Retina (tissue), 1 donor: ENCODE results near the gene C12orf60.
"Not testable (repeated sequence)": the region's sequence is repeated elsewhere in the genome, so short reads cannot be mapped to it uniquely, and the experiment has no call there.

Experiments used
- DNase-seq: peaks from one replicate; pipeline ENCODE4 v3.0.0-alpha.2; 2016

C12orf60 gene, protein sequence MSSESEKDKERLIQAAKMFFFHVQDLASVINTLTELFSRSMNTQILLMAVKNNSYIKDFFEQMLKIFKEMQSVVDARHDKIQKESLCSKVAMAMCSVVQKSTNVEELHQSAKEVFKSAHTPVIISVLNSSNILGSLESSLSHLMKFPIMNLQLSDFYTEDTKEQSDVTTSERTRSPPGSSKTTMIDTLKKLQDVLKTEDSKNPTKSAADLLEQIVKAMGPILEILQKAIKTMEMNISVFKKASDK

DNA sequence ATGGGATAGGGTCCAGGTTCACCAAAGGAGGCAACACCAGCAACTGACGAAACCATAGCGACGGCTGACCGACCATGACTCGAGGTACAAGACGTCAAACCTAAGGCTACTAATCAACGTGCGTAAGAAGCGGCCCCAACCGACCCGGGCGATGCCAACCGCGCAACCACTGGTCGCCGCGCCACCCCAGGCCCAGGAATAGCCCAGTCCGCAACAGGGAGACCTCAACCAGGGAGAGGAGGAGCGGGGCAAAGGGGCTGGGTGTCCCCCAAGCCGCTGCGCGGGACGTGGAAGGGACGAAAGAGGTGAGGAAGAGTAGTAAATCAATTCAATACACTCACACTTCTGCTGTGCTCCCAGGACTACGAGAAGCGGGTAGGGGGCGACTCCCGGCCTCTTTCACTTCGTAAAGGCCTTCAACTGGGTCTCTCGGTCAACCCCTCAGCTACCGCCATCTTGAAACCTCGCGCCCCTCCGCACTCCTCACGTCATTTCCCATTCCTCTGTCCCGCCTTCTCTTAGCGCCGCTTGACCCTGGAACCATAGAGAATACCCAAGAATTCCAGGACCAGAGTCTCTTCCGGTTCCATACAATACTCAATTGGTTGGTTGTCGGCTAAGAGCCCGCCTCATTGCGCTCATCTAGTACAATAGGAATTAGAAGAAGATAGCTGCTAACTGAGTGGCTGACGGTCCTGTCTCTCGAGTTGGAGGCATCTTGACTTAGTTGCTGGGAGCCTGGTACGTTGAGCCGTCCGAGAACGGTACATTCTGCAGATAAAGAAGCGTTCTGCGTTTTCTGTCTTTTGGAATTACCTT, at the start of gene C12orf60, which contains the start of gene WBP11:
TSS of gene C12orf60 (plus strand) at position 660 of the 819 bp plus-strand sequence. CDS start 19,266 bp downstream, outside the sequence.
TSS of gene WBP11 (minus strand) at position 468 of the 819 bp plus-strand sequence. CDS start 2,095 bp downstream, outside the sequence.
- peak; percentile 96 for DNase-seq

DNA sequence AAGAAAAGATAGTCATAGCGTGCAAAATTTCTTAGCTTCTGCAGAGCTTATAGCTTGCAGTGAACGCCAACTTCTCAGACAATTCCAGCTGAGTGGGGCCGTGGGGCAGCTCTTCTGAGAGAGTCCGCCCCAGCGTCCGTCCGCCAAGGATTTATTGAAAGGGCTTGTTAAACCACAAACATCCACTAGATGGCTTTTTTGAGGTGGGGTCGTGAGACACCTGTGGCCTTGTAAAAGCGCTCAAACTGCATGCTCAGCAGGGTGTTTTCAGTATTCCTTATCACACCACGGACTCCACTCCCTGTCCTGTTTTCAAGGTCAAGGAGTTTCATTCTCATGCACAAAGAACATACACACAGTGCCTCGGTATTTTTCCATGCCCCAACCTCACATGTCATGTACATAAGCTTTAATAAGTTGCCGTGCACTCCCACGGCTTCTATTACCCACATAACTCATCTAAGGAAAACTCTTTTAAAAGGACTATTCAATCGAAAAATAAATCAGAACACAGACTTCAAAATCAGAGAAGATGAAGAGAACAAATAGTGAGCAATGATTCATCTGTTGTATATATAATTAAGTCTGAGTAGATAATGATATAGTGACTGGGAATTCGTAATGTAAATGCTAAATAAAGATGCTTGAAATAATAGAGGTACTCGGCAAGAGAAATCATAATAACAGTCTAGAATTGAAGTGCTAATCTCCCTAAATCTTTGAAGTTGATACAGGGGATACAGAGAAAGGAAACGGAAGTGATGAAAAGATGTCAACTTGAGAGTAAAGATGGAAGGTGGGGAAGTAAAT, 46.9 kb upstream of the C12orf60 start:
- peak; percentile 16 for DNase-seq

DNA sequence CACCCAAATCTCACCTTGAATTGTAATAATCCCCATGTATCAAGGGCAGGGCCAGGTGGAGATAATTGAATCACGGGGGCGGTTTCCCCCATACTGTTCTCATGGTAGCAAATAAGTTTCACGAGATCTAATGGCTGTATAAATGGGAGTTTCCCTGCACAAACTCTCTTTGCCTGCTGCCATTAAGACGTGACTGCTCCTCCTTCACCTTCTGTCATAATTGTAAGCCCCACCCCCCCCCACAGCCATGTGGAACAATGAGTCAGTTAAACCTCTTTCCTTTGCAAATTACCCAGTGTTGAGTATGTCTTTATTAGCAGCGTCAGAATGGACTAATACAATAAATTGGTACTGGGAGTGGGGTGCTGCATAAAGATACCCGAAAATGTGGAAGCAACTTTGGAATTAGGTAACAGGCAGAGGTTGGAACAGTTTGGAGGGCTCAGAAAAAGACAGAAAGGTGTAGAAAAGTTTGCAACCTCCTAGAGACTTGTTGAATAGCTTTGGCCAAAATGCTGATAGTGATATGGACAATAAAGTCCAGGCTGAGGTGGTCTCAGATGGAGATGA, 43.7 kb upstream of the C12orf60 start:
- DNase-seq, result not testable (repeated sequence)

DNA sequence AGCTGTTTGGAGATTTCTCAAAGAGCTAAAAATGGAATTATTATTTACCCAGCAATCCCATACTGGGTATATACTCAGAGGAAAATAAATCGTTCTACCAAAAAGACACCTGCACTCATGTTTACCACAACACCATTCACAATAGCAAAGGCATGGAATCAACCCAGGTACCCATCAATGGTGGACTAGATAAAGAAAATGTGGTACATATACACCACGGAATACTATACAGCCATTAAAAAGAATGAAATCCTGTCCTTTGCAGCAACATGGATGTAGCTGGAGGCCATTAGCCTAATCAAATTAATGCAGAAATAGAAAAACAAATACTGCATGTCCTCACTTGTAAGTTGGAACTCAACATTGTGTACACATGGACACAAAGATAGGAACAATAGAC, 38.1 kb upstream of the C12orf60 start:
- no peak for DNase-seq

DNA sequence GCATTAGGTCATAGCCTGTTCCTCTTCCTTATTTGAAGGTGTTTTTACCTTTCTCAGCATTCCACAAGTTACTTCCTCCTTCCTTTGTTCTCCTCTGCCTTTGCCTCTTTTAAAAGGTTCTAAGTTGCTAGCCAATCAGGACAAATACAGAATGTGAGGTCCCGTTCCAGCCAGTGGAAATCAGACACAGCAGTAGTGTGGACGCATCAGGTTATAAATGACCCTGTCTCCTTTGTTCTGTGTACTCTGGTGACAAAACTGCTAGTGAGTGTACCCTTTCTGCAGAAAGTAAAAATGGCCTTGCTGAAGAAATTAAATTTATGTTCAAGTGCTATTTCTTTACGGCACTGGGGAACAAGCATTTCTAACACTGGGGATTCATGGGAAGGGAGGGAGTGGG, 37.5 kb upstream of the C12orf60 start:
- DNase-seq, result not testable (repeated sequence)

DNA sequence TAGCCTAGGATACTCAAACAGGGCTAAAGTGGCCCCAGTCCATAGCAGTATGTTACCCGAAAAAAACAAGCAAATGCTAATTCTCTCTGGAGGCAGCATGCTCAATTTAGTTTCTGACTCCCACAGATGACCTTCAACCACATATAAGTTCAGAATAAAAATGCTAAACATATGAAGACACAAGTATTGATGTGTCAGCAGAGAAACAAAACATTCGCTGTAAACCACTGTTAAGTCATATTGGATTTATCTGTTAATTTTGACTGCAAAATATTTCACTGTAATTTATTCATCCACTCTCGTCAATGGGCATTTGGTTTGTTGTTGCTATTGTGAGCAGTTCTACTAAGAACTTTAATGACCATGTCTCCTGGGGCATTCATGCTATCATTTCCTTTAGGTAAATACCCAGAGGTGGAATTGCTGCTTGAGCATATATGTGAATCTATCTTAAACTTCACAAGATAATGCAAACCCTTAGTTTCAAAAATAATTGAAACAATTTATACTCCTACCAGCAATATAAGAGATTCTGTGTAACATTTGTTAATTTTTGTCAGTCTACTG, 36.7 kb upstream of the C12orf60 start:
- DNase-seq, result no peak

DNA sequence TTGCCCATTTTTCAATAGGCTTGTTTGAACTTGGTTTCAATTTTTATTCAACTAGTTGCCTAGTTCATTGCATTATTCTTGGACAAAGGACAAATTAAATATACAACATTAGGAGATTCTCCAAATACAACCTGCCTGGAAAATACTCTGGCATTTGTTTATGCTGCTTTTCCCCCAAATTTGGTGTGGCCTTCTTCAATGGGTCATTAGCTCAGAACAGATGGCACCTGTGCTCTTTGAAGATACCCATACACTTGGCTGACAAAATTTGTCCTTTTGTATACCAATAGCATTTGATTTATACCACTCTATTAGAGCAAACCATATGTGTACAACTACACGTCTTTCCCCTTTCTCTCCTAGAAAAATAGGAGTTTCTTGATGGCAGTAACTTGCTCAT, 35.9 kb upstream of the C12orf60 start:
- no peak for DNase-seq

DNA sequence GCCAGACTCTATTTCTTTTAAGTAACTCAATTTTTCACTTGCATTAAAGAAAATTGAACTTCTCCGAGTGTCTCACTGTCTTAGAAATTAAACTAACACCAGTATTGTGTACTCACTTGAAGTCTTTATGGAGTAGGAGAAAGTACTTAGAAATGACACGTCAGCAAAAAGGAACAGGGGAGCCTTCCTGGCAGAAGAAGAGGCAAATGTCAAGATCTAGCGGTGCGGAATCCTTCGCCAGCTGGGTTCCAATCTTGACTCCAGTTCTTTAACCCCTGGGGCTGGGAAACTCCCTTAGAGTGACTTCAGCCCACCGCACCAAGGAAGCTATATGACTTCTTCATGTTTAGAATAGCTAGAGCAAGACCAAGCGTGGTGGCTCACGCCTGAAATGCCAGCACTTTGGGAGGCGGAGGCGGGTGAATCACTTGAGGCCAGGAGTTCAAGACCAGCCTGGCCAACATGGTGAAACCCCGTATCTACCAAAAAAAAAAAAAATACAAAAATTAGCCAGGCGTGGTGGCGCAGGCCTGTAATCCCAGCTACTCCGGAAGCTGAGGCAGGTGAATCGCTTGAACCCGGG, 34.6 kb upstream of the C12orf60 start:
- peak; percentile 28 for DNase-seq

DNA sequence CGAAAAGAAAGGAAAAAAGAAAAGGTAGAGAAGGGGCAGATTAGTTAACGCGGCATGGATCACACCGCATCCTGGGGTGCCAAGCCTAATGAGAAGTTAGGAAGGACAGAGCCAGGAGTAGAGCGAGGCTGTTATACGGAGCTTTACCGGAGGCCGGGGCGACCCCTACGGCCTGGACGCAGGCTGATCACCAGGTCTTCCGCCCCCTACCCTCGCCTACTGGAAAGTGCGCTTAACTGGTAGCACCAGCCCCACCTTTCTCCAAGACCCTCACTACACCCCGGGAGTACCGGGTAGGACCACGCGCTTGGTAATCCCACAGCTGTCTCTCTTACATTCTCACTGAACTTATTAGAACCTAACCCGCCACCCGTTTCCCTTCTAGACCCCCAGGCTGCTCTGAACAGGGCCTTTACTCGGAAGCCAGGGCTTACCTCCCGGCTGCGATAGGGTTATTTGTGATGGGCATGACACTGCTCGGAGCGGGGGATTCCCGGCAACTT, 34.0 kb upstream of the C12orf60 start:
- peak; percentile 85 for DNase-seq

DNA sequence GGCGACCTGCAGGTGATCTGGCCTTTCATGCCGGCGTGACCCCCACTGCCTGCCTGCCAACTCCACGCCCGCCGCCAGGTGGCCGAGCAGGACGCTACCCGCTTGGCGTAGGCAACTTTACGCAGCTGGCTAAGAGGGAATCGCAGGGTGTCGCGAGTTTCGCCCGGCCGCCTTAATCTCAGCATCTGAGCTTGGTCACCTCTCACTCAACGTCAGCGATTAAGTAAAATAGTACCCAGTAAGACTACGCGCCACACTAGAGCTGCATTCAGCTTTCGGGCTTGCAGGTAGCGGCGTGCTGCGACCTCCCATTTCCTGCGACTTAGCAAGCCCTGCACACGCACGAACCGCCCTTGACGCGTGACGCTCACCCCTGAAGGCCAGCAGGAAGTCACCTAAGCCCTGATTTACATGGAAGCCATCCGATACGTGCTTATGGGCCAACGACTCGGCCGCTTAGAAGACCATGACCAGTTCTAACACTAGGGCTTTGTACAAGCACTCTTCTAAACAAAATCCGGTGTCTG, 33.4 kb upstream of the C12orf60 start:
- DNase-seq, result peak; percentile 93

DNA sequence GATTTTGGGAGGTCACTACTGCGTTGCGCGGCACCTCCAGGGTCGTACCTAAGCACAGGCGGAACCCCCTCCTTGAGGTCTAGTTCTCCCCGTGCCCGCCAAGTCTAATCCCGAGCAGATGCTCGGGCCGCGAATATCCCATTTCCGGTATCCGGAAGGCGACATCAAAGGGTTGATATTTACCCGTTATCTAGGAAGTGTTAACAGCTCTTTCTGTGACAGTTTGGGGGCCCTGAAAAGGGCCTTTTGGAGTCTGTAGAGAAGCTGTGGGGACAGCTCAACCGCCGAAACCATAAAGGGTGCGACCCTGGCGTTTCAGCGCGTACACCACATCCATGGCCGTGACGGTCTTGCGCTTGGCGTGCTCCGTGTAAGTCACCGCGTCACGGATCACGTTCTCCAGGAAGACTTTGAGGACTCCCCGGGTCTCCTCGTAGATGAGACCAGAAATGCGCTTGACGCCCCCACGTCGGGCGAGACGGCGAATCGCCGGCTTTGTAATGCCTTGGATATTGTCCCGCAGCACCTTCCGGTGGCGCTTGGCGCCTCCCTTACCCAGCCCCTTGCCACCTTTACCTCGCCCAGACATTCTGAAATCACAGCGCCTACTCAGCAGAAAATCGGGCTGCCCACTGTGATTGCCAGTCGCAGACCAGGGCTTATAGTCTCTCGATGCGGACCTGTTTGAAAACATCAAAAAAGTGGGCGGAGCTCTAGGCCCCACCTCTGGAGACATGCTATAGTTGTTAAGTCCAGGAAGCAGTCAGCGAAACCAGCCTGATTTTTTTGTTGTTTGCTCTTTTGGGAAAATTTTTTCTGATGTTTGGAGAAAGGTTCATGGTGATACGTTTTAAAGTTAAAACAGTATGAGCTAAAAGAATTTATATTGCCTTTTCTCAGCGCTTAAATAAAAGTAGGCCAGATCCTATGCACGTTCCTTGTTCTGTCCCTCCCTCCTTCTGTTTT, 32.7 kb upstream of the C12orf60 start:
- peak; percentile 96 for DNase-seq

DNA sequence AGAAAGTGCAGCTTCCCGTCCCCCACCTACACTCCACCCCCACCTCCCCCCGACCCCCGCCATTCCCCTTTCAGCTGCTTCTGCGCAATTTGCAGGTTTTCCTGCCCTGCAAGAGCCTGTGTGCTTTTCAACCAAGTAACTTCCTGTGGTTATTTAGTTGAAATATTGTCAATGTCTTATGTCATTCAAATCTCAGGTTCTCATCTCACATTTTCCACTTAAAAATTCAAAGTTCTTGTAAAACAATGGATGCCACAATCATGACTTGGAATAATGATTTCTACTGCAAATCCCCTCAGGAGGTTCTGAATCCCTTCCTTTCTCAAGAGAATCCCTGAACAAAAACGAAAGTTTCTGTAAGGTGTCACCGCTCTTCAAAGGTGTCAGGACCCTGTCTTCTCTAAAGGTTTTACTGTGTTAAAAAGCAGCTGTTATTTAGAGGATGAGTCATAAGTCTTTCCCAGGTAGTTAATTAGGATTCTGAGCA, 31.8 kb upstream of the C12orf60 start:
- DNase-seq, result peak; percentile 12

DNA sequence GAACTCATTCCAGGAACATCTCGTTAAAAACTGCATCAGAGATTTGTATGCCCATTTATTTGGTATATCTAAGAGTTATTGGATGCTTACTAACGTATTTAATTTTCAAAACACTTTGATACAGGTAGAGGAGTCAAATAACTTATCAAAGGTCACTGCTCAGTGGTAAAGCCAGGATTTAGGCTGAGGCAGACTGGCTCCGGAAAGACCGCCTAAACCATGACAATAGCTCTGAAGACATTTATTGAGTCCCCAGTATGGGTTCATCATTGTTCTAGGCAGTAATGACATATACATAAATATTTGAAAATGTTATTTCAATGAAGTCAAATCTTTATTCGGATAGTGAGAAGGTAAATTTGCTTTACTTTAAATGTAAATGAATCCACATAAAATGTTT, 30.5 kb upstream of the C12orf60 start:
- no peak for DNase-seq

DNA sequence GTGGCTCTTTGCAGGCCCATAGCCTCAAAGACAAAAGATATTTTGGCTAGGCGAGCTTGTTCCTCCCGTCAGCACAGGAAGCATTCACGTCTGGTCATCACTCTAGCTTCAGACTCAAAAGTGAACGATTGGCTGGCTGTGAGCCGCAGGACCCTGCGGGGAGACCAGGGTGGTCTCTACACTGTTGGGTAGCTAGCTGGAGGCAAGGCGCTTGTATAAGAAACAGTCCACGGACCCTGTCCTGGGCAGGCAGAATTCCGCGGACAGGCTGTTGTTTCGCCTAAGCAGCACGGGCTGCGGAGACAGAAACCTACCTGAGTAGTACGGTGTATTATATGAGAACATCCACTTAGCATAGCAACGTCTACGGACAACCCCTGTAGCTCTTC, 29.8 kb upstream of the C12orf60 start:
- no peak for DNase-seq

DNA sequence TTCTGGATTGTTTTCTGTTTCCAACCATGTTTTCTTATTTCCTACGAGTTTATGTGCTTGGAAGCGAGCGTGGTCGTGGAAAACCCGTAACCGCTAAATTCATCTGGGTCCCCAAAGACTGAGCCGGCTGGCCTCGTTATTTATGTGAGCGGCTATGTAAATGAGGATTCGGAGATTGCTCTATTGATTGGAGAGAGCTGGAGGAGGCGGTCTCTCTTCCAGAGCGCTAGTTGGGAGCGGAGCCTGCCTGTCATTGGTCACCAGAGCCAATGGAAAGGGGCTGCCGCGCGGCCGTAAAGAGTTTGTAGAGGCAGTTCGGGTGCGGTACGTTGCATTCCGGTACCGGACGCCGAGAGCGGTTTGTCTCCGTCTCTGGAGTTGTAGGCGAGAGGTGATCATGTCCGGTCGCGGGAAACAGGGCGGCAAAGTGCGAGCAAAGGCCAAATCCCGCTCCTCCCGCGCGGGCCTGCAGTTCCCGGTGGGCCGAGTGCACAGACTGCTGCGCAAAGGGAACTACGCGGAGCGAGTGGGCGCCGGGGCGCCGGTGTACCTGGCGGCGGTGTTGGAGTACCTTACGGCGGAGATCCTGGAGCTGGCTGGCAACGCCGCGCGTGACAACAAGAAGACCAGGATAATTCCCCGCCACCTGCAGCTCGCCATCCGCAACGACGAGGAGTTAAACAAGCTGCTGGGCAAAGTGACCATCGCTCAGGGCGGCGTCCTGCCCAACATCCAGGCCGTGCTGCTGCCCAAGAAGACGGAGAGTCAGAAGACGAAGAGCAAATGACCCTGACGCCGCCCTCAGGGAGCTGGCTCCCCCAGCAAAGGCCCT, 29.2 kb upstream of the C12orf60 start:
- peak; percentile 95 for DNase-seq

DNA sequence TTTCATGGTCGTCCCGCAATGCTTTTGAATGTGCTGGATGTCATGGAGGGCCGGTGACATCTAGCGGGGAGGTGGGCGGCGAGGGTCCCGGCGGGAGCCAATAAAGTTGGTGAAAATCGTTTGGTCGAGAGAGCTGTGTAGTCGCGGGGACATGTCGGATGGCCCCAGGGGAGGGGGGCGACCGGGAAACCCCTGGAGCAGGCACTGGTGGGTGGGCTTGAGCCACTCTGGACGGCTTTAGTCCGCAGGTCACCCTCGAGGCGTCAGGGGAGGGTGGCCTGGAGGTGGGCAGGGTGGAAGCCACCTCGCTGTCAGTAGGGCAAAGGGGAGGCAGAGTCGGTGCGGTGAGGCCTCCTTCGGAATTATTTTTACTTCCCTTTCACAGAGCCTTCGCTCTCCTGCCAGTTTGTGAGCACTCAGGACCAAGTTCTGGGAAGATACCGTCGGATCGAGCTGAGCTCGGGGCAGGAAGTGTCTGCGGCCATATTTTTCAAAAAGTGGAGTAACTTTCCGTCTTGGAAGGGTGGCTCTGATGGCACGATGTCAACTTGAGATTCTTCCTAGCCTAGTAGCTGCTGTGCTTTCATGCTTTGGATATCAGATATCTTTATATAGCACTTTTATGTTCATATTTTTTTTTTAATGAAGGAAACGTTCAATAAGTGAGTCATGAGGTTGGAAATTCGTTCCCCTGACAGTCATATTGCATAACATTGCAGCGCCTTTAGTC, 28.4 kb upstream of the C12orf60 start:
- DNase-seq, result no peak

DNA sequence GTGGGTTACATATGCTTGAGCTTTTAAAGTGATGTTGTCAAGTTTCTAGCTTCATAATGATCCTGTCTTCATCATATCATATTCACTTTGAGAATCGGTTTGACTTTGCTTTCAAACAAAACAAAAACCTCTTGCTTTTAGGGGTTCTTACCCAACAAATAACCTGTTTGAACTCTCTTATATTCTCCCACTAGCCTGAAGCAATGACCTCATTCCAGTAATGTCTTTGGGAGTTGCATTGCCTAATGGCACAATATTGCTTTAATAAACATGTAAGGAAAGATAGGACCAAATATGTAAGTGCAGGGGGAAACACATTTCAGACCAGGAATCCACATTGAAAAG, 27.9 kb upstream of the C12orf60 start:
- DNase-seq, result no peak

DNA sequence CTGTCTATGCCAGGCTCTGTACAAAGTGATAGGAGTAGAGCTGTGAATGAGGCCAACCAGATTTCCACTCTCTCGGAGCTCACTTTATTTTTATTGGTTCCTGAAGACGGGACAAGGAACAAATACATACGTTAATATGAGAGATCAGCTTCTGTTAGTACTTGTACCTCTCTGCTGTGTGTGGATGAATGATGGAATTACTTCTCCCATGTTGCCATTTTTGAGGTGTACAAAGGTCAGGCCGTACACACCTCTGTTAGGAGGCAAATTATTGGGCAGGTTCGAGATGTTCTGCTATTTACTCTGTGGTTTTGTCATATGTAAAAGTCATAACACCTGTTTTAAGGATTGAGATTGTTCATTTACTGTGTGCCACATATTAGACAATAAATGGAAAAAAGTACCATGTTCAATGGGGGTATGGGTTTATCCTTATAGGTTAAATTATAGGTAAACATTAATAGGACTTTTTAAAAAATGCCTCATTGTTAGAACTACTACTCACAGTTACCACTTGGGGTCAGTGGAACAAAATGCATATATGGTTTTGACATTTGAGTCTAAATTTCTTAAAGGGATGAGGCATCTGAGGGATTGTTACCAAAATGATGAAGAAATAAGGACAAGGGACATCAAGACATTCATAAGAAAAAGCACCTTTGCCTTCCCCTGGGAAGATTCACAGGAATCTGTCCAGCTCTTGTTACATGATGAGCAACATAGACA, 27.1 kb upstream of the C12orf60 start:
- no peak for DNase-seq
